GM19395 (cell line): ENCODE data around the gene TBC1D28.
"Not testable (repeated sequence)": the region's sequence is repeated elsewhere in the genome, so short reads cannot be mapped to it uniquely, and the experiment has no call there.

Experiments
- ATAC-seq: cut with Tn5 transposase; IDR thresholded peaks from one replicate; pipeline ENCODE4 v1.9.1; 2021; ENCODE audit warnings: mild to moderate bottlenecking, moderate library complexity; ENCODE audit not compliant: unreplicated experiment

TBC1D28 gene

DNA sequence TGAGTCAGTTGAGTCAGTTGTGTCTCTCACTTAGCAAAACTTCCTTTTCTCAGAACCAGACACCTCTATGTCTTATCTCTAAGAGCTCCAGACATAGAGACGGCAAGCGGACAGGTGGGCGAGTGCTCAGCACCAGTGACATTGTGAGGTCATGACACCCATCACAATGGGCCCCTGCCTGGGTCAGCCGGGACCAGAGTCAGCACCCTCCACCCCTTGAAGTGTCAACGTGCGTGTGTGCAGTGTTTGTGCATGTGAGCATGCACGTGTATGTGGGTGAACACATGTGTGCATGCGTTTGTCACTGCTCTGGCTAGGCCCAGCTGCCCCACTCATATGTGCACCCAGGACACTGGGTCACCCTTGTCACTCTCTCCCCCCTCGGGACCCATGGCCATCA, at the start of gene TBC1D28:
Gene TBC1D28 (minus strand): TSS at position 101 of the 400 bp plus-strand sequence. CDS start 3,039 bp downstream, outside the sequence.
- not testable (repeated sequence) for ATAC-seq

DNA sequence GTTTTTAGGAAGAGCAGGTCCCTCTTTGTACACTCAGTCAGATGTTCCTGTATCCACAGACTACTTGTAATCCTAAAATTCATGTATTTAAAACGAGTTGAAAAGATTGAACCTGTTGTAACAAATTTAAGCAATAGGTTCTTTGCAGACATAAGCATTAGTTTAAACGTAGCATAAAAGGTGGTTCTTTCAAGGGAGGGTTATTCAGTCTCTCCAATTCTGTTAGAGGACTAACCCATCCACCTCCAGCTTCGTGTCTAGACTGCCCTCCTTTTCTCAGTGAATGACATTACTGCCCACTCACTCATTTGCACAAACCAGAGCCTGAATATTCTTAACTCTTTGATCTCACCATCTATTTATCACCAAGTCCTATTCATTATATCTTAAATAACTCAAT, 38.5 kb upstream of the TBC1D28 start:
- peak; percentile 15 for ATAC-seq

DNA sequence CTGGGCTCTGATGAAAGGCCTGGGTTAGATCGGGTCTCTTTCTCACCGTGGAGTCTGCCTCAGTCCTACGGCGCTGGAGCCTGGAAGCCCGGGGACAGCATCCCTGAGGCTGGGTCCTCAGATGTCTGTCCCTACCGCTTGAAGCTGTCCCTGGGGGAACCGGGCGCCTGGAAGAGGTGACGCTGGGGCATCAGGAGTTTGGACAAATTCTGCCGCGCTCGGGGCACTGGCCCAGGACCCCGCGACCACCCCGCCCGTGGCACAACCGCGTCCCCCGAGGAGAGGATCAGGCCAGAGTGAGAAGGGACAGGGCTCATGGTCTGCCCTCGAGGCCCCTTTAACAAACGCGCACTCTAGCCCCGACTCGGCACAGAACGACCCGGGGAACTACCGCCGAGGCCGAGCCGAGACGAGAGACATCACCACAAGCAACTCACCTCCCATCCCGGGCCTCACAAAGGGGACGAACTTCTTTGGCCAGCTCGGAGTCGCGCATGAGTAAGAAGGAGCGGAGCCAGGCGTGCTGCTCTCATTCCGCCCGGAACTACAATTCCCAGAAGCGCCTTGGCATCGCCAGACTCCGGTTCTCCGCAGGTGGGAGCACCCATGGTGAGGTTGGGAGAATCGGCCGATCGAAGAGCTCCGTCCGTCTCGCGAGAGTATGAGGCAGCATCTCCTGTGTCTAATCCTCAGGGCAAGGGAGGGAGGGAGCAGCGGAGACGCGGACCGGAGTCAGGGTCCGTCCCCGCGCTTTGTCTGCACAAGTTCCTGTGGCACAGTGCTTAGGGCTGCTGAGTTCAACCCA, 37.8 kb upstream of the TBC1D28 start, which contains the start of gene FOXO3B:
Gene FOXO3B (minus strand): TSS at position 548 of the 805 bp plus-strand sequence. CDS start 663 bp downstream, outside the sequence.
- peak; percentile 96 for ATAC-seq

DNA sequence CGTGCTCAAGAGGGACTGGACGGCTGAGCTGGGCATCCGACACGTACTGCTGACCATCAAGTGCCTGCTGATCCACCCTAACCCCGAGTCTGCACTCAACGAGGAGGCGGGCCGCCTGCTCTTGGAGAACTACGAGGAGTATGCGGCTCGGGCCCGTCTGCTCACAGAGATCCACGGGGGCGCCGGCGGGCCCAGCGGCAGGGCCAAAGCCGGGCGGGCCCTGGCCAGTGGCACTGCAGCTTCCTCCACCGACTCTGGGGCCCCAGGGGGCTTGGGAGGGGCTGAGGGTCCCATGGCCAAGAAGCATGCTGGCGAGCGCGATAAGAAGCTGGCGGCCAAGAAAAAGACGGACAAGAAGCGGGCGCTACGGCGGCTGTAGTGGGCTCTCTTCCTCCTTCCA, 33.2 kb upstream of the TBC1D28 start:
- ATAC-seq = not testable (repeated sequence)

DNA sequence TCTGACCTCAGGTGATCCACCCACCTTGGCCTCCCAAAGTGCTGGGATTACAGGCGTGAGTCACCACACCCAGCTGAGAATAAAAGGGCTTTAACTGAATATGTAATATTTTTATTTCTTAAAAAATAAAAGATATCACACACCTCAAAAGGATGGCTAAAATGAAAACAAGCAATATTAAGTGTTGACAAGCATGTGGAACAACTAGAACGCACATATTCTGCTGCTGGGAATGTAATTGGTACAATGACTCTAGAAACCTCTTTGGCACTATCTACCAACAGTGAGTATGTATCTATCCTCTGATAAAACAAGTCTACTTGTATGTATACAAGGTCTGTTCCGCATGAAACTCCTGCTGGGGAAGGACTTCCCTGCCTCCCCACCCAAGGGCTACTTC, 32.7 kb upstream of the TBC1D28 start:
- not testable (repeated sequence) for ATAC-seq

DNA sequence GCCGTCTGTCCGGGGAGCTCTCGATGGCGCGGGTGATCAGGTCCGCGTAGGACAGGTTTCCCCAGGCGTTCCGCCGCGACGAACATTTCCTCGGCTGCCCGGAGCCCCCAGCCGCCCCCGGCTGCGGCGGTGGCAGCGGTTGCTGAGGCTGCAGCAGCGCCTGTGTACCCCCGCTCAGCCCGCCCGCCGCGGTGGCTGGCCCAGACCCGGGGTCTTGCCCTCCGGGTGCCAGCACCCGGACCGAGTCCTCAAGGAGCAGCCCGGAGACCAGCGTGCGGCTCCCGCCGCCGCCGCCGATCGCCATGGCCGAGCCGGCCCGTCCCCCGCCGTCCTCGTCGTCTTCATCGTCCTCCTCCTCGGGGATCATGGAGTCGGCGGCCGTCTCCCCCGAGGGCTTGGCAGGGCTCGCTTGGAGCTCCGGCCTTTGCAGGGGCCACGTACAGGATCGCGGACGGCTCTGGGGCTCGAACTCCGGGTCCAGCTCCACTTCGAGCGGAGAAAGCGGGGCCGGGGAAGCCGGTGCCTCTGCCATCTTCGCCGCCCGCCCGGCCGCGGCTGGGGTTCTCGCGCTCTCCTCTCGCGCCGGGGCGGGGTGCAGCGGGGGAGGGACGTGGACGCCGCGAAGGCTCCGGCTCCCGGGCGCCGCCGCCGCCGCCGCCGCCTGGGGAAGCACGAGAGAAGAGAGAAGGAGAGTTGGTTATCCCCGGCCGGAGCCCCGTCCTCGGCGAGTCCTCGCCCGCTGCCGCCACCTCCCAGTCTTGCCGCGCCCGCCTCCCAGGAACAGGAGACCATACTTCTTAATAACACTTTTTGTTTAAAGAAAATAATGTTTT, 28.4 kb upstream of the TBC1D28 start:
- not testable (repeated sequence) for ATAC-seq

DNA sequence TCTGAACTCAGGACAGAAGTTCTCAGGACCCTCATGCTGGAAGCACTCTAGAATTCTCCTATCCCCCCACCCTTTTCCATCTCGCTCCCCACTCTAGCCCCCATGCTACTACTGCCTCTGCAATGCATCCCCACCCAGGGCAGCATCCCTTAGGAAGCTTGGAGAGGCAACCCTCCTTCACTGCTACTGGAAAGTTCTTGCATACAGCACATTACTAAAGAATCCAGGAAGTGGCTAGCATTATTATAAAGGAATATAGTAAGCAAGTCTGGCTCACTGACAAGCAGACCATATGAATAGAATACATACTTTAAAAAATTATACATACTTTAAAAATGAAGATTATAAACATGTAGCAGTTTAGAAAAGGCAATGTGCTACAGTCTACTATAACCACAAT, 24.4 kb upstream of the TBC1D28 start:
- ATAC-seq = not testable (repeated sequence)

DNA sequence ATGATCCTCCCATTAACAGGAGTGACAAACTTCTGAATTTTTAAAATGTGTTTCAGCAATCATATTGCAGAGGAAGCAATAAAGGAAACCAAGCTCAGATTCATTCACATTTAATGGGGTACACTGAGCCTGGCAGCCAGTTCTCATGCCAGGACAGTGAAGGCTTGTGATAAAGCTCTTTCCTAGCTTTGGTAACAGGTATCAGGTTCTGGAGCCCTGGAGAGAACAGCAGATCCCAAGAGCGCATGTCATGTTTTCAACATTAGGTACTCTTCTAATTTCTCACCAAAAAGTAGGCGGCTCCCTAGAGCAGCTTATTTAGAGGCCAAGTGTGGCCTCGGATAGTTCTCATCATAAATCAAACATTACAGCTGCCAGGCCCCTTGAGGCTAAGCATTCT, 23.3 kb upstream of the TBC1D28 start:
- ATAC-seq = not testable (repeated sequence)

DNA sequence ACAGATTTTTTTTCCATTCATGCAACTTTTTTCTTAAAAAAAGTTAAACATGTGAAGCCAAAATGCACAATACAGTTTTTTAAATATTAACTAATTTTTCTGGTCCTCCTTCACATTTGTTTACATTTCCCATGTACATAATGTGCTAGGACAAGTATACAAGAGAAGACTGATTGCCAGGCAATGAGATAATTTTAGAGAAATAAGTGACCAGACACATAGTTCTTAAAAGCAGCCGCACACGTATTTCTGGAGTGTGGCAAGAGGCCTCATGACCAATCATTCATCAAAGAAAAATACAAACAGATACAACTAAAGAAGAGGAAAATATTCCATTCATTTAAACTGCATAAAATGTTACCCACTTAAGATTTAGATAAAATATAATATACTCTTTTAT, 22.1 kb upstream of the TBC1D28 start:
- ATAC-seq = not testable (repeated sequence)

DNA sequence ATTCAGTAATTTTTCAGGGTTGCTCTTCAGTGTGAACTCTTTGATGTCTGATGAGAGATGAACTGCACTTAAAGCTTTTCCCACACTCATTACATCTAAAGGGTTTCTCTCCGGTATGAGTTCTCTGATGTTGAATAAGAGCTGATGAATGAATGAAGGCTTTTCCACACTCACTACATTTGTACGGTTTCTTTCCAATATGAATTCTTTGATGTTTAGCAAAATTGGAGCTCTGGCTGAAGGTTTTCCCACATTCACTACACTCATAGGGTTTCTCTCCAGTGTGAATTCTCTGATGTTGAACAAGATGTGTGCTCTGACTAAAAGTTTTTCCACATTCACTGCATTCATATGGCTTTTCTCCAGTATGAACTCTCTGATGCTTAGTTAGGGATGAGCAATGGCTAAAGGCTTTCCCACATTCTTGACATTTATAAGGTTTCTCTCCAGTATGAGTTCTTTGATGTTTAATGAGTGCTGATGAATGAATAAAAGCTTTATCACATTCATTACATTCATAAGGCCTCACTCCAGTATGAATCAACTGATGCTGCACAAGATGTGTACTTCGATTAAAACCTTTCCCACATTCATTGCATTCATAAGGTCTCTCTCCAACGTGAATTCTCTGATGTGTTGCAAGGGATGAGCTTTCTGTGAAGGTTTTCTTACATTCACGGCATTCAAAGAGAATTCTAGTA, 17.9 kb upstream of the TBC1D28 start:
- ATAC-seq = not testable (repeated sequence)

DNA sequence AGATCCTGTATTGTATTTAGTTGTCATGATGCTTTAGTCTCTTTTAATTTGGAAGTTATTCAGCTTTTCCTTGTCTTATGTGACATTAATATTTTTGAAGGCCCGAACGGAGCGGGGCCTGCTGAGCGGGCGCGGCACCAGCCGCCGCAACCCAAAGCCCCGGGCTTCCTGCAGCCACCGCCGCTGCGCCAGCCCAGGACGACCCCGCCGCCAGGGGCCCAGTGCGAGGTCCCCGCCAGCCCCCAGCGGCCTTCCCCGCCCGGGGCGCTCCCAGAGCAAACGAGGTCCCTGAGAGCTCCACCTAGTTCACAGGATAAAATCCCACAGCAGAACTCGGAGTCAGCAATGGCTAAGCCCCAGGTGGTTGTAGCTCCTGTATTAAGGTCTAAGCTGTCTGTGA, 5.9 kb upstream of the TBC1D28 start:
- ATAC-seq = not testable (repeated sequence)

DNA sequence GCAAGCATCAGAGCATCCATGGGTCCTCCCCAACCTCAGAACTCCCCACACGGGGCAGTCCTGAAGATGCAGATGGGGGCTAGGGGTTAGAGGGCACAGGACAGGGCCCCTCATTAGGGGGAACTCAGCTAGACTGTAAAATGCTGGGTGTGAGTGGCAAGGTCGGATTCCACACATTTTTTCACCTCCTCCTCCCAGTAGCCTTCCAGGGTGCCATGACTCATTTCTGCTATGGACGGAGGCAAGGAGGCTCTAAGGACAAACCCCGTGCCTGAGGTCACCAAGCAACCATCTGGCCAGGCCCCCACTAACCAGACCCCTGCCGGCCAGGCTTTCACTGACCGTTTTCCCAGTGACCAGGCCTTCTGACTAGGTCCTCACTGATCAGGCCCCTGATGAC, 1.1 kb downstream of the TBC1D28 start:
- not testable (repeated sequence) for ATAC-seq

DNA sequence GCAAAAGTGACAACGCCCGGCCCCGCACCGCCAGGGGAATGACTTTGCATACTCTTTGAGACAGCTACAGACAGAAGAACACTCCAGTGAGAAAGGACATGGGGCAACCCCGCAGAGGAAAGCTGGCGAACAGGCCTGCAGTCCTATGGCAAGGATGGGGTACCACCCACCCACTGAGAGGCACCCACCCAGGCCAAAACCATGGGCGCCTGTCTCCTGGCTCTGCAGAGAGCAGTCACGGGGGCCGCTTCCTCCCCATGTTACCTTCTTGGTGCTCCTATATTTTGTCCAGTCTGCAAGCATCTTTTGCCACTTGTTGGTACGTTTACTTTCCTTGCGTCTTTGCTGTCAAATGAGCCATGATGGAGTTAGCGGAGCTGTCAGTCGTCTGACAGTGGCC, 5.8 kb downstream of the TBC1D28 start:
- ATAC-seq = not testable (repeated sequence)

DNA sequence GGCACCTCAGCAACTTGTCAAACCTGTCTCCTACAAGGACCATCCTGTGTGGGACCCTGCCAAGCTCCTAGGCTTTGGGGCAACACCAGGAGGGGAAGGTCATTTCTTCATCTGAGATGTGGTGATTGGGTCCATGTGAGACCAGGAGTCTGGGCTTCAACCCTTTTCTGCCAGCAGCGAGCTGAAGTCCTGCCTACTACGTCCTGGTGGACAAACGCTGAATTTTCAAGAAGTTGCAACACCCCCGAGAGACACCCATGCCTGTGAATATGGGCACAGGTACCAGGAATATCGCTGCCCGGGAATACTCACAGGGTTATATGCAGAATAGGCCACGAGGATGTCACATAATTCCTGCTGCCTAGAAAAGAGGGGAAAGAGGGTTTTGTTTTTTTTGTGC, 8.0 kb downstream of the TBC1D28 start:
- not testable (repeated sequence) for ATAC-seq

DNA sequence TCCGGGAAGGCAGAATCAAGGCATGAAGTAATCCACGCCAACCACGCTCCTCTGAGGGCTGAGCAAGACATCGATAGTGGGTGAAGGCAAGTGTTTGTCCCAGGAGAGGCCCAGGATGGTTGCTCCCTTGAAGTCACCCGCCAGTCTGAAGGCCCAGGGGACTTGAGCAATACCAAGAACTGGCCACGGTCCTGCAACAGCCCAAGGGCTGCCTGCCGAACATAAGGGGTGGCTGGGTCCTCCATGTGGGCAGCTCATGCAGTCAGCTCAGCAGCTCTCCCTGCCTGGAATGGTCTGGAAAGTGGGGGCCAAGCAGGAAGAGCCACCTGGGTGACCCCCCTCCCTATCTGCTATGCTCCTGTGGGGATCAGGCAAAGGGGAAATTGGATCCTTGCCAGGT, 8.4 kb downstream of the TBC1D28 start:
- ATAC-seq = not testable (repeated sequence)

DNA sequence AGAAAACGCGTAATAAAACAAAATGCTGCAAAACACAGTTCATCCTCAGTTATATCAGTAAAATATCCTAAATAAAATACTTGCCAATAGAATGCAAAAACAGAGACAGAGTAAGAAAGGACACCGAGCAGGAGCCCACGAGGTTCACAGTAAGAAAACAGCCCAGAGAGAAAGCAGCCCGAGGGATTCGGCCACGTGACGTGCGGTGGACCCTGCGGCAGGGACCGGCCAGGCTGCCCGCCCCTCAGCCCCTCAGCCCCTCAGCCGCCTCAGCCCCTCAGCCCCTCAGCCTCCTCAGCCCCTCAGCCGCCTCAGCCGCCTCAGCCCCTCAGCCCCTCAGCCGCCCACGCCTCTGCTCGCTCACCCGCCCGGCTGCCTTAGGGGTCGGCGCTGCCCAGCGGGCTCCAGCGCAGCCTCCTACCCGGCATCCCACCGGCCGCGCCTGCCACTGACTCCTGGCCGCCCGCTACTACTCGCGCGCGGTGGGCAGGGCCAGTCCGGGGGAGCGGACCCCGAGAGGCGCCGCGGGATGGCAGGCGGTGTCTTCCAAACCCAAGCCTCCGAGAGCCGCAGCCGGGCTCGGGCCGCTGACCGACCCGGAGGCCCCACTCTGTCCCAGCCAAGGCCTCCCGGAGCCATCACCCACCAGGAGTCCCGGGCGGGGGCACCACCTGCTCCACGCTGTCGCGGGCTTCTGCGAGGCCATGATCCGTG, 9.5 kb downstream of the TBC1D28 start:
- ATAC-seq = not testable (repeated sequence)

DNA sequence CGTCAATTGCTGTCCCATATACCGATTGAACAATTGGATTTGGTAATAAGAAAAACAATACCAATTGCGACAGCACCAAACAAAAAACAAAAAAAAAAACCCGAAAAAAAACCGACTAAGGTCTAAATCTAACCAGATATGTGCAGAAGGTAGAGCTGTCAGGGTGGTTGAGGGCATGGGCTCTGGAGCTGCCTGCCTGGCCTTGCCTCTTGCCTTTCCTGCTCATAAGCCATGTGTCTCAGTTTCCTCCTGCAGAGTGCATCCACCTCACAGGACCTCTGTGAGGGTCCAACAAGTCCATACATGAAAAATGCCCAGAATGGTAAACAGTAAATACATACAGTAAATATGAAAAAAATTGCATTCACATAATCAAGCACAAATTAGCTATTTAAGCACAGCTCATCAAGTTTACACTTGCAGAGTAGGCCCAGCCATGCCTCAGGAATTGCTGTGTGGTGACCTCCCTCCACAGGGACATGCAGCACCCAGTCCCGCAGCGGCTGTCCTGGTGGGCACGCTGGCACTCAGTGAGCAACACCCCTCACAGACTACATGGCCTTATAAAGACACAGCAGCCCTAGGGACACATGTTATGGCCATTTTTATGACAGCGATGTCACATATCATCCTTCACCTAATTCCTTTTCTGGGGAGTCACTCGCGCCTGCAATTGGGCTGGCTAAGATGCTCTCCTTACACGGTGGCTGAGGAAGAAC, 17.9 kb downstream of the TBC1D28 start:
- ATAC-seq = no peak

DNA sequence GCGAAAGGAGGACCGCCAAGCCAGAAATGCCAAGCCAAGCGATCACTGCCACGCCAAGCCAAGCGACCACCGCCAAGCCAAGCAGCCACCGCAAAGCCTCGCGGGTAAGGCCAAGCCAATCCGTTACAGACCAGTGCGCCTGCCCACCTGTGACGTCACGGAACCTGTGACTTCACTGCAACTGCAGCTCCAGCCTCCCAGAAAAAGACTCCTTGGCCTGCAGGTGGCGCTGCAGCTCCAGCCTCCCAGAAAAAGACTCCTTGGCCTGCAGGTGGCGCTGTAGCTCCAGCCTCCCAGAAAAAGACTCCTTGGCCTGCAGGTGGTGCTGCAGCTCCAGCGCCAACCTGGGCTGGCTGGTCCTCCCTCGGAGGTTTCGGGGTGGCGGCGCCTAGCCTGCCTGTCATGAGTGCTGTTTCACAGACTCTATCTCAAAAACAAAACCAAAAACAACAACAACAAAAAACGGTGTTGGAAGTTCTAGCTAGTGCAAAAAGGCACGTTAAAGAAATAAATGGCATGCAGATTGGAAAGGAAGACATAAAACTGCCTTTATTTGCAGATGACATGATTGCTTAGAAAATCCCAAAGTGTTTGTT, 18.6 kb downstream of the TBC1D28 start:
- peak; percentile 62 for ATAC-seq

DNA sequence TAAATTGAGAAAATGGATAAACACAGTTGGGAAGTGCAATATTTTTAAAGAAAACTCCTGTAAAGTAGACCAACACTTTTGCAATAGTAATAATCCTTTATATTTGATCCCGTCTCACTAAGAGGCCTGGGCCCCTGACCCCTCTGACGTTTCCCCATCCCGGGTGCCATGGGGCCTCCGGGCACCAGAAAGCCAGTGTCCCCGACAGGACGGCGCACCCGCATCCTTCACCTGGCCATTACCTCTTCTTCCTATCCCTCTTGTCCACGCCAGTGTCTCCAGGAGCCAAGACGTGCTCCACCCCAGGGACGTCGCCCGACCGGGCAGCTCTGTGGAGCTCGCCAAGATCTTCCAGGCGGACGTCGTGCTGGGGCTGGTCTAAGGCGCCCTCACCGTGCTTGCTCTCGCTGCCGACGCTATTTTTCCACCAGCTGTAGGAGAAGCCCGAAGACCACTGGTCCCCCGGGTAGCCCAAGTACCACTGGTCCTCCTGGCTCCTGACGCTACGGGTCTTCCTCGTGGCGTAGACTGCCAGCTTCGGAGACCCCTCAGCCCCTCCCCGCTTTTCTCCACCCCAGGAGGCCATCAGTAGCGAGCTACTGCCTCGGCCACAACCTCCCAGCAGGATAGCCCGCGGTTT, 19.2 kb downstream of the TBC1D28 start:
- not testable (repeated sequence) for ATAC-seq
